ENCODE data around the gene ATXN2. TPM values are rescaled to one million over a fixed set of nuclear protein-coding genes. Genes with fewer than 3 reads are reported as not detected.
"Not testable (repeated sequence)": the region's sequence is repeated elsewhere in the genome, so short reads cannot be mapped to it uniquely, and the experiment has no call there.

The ATXN2 gene
- total RNA-seq, 1 experiment from 2014 or later = 10.1 TPM

- DNase-seq (ENCODE audit: low read depth) = peak; percentile 70
Measured at GRCh38 chr12:111404362-111405148, 194.6 kb downstream of the ATXN2 start.

GRCh38 chr12:111402490-111402824, 196.7 kb downstream of the ATXN2 start:
- not testable (repeated sequence) for DNase-seq (ENCODE audit: low read depth)

Other genes with a start within 250 kb of the ATXN2 start
- gene PHETA1, start 230.2 kb downstream of the ATXN2 start, total RNA-seq (2014; rRNA removed; shearing (Covaris generic)) = 6.3 and 11.8 TPM in 2 replicates
- 28.7 and 41.9 TPM in 2 replicates for gene SH2B3, start 193.4 kb downstream of the ATXN2 start, total RNA-seq (2014; rRNA removed; shearing (Covaris generic))
- 27.0 and 28.2 TPM in 2 replicates for gene BRAP, start 86.6 kb upstream of the ATXN2 start, total RNA-seq (2014; rRNA removed; shearing (Covaris generic))
- 2.8 and 7.7 TPM in 2 replicates for gene ACAD10, start 86.7 kb upstream of the ATXN2 start, total RNA-seq (2014; rRNA removed; shearing (Covaris generic))
- gene ALDH2, start 167.6 kb upstream of the ATXN2 start, total RNA-seq (2014; rRNA removed; shearing (Covaris generic)) = 28.5 and 36.1 TPM in 2 replicates
- gene MAPKAPK5, start 242.9 kb upstream of the ATXN2 start, total RNA-seq (2014; rRNA removed; shearing (Covaris generic)) = 68.7 and 78.8 TPM in 2 replicates

All from Daoy (cell line).